Left lobe of liver (tissue), 2 donors: Measurements from ENCODE around the gene RAB3A. TPM values are rescaled to one million over a fixed set of nuclear protein-coding genes. Genes with fewer than 3 reads are reported as not detected.

Experiments
- ATAC-seq: fragments of 200-7000 bp; cut with Tn5 transposase; one replicate; pipeline ENCODE4 v1.9.1; 2020; ENCODE audit warnings: mild to moderate bottlenecking, moderate library complexity
- DNase-seq: peaks from one replicate; pipeline ENCODE4 v3.0.0-alpha.2; 2020; ENCODE audit warnings: low spot score
- total RNA-seq: library from RNA; stranded (reverse); gene quantifications from one replicate; pipeline ENCODE4 v1.2.1, GENCODE V29; 2021
- donor health status: DM: no; HTN: no; CAD: no; lungs with moderate emphysema.
- donor health status: DM: no; HTN: yes; CAD: no.

RAB3A gene
- total RNA-seq, 1 donor from 2014 or later, result 2.1 TPM

- peak; percentile 58 for DNase-seq
These were observed 50.2 kb downstream of the RAB3A start for GRCh38 chr19:18153556-18154134.

GRCh38 chr19:18152817-18153555, 50.9 kb downstream of the RAB3A start, which contains the start of gene PIK3R2:
TSS of gene PIK3R2 (plus strand) at chr19:18153163. CDS start at chr19:18155880, 2,717 bp downstream.
- ATAC-seq (peak; percentile 79), DNase-seq (peak; percentile 100)

More at GRCh38 chr19:18153556-18154134, 50.2 kb downstream of the RAB3A start:
- no peak for ATAC-seq

- DNase-seq (peak; percentile 98), ATAC-seq (peak; percentile 71)
These were observed 51.4 kb downstream of the RAB3A start for GRCh38 chr19:18152442-18152816.

- no peak for ATAC-seq
- DNase-seq, result peak; percentile 51
These were observed 52.8 kb downstream of the RAB3A start for GRCh38 chr19:18150776-18151624.

- ATAC-seq (no peak), DNase-seq (no peak)
These were observed 54.3 kb downstream of the RAB3A start for GRCh38 chr19:18149596-18149975.

GRCh38 chr19:18147396-18147795, 56.4 kb downstream of the RAB3A start:
- ATAC-seq (no peak), DNase-seq (no peak)

Other genes with a start within 250 kb of the RAB3A start
- not detected for gene KCNN1, start 236.9 kb downstream of the RAB3A start, total RNA-seq
- gene ARRDC2, start 195.9 kb downstream of the RAB3A start, total RNA-seq, result 6.3 TPM
- 0.25 TPM for gene IL12RB1, start 117.1 kb downstream of the RAB3A start, total RNA-seq
- gene MAST3, start 106.3 kb downstream of the RAB3A start, total RNA-seq, result 18.4 TPM
- 14.8 TPM for gene PIK3R2, start 50.9 kb downstream of the RAB3A start, total RNA-seq
- gene IFI30, start 30.2 kb downstream of the RAB3A start, total RNA-seq, result 57.6 TPM
- 8.6 TPM for gene MPV17L2, start 10.8 kb downstream of the RAB3A start, total RNA-seq
- gene PDE4C, start 22.4 kb upstream of the RAB3A start, total RNA-seq, result 0.60 TPM
- gene IQCN, start 70.4 kb upstream of the RAB3A start, total RNA-seq, result 2.8 TPM
- gene JUND, start 77.6 kb upstream of the RAB3A start, total RNA-seq, result 47.4 TPM
- gene LSM4, start 119.0 kb upstream of the RAB3A start, total RNA-seq, result 53.3 TPM
- 62.4 TPM for gene PGPEP1, start 136.6 kb upstream of the RAB3A start, total RNA-seq
- 3.2 TPM for gene GDF15, start 182.1 kb upstream of the RAB3A start, total RNA-seq
- gene LRRC25, start 193.6 kb upstream of the RAB3A start, total RNA-seq, result 2.2 TPM
- gene SSBP4, start 215.4 kb upstream of the RAB3A start, total RNA-seq, result 18.4 TPM
- gene ISYNA1, start 234.1 kb upstream of the RAB3A start, total RNA-seq, result 10.2 TPM